ENCODE measurements around the gene SMNDC1.

- TF ChIP-seq POLR2AphosphoS5 (IDR thresholded peaks at IDR 0.05; ENCODE audit: borderline replicate concordance, low read depth, low read length) (no peak), EZH2 (IDR thresholded peaks at IDR 0.05) (no peak)
These were observed 60.2 kb downstream of the SMNDC1 start for GRCh38 chr10:110244550-110244949.

All from SK-N-MC (cell line).